ENCODE data around the gene NUDT1. TPM values are rescaled to one million over a fixed set of nuclear protein-coding genes. Genes with fewer than 3 reads are reported as not detected.

Gene NUDT1
- total RNA-seq, 5 donors from 2014 or later (not counting 1 experiment from before 2014, with no cell fraction given): 12.0 to 29.7 (median 21.4) TPM

DNA sequence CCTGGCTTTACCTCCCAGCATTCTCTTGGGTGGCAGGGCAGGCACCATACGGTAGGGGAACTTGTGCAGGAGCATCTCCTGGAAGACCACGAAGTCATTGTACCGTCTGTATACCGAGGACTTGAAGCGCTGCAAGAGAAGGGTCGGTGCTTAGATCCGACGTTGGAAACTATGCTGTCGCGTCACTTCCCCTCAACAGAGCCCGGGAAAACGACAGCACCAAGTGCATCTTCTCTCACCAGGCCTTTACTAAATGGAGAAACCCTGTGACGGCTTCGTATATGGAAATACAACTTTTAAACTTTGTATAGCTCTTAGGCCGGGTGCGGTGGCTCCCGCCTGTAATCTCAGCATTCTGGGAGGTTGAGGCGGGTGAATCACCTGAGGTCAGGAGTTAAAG is 33.1 kb downstream of the NUDT1 start:
- H3K27me3 Mint-ChIP-seq: no peaks in the 10 kb centered on the region

DNA sequence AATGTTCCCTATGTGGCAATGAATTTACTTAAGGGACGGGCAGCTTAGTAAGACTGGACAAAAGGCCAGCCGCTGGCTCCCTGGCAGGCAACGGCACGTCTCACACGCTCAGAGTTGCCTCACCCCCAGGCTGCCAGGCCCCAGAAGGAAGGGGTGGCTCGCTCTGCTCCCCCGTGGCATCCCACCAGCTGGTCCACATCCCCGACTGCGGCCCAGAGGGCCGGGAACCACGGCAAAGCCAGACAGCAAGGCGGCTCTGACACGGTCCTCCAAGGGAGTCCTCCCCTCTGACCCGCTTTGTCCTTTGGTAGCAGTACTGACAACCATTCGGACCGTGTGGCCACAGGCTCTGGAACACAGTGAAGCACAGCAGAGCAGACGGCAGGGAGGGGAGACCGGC is 34.1 kb downstream of the NUDT1 start:
- Histone ChIP-seq H3K4me3 (ENCODE audit: control insufficient read depth in 1 of 2, extremely low read depth in 1 of 2, low read length in 1 of 2) (no peak overlapping the region), H3K4me1 (ENCODE audit: control insufficient read depth in 1 of 2, extremely low read depth in 1 of 2, insufficient read depth in 2 of 2, low read length in 2 of 2) (no peaks in the 10 kb centered on the region), H3K36me3 (ENCODE audit: control insufficient read depth in 2 of 2, extremely low read depth in 1 of 2, insufficient read depth in 1 of 2, low read length in 1 of 2) (peaks cover 6 to 12% of the 10 kb centered on the region in 2 donors), H3K27me3 (replicated peaks in 1 of 2; ENCODE audit: control insufficient read depth in 2 of 2, extremely low read depth in 1 of 2, insufficient read depth in 2 of 2, low read length in 1 of 2) (no peaks in the 10 kb centered on the region), H3K9me3 (no peaks in the 10 kb centered on the region), H3K27ac (ENCODE audit: low read length) (no peak overlapping the region)
- no peak for ATAC-seq (replicated peaks in 1 of 4)
- H3K9me3 Mint-ChIP-seq: no peaks in the 10 kb centered on the region
- WGBS (ENCODE audit: insufficient coverage): 98% methylated on average over 18 of the region's 18 CpGs
- peaks cover 23% of the 10 kb centered on the region for H3K36me3 Mint-ChIP-seq
- no peaks in the 10 kb centered on the region for H3K27me3 Mint-ChIP-seq
- ChIA-PET CTCF (no interaction called here), POLR2A (no interaction called here)
- no peak for DNase-seq
- peaks cover 0 to 4% (median 0%) of the 10 kb centered on the region in 3 donors for H3K4me1 Mint-ChIP-seq
- H3K4me3 Mint-ChIP-seq: no peak overlapping the region
- no peak overlapping the region for H3K27ac Mint-ChIP-seq

More for the DNA sequence above, 33.1 kb downstream of the NUDT1 start:
- Histone ChIP-seq H3K27me3 (replicated peaks in 1 of 2; ENCODE audit: control insufficient read depth in 2 of 2, extremely low read depth in 1 of 2, insufficient read depth in 2 of 2, low read length in 1 of 2) (no peaks in the 10 kb centered on the region), H3K27ac (ENCODE audit: low read length) (no peak overlapping the region), H3K4me3 (ENCODE audit: control insufficient read depth in 1 of 2, extremely low read depth in 1 of 2, low read length in 1 of 2) (no peak overlapping the region), H3K4me1 (ENCODE audit: control insufficient read depth in 1 of 2, extremely low read depth in 1 of 2, insufficient read depth in 2 of 2, low read length in 2 of 2) (no peaks in the 10 kb centered on the region), H3K36me3 (ENCODE audit: control insufficient read depth in 2 of 2, extremely low read depth in 1 of 2, insufficient read depth in 1 of 2, low read length in 1 of 2) (peaks cover 6 to 12% of the 10 kb centered on the region in 2 donors), H3K9me3 (no peaks in the 10 kb centered on the region)
- ATAC-seq (replicated peaks in 1 of 4) (no peak), DNase-seq (no peak)
- H3K27ac Mint-ChIP-seq: no peak overlapping the region
- H3K9me3 Mint-ChIP-seq: no peaks in the 10 kb centered on the region
- H3K4me1 Mint-ChIP-seq: peaks cover 0 to 4% (median 0%) of the 10 kb centered on the region in 3 donors
- ChIA-PET POLR2A (no interaction called here), CTCF (no interaction called here)
- WGBS (ENCODE audit: insufficient coverage): 90% methylated on average over 5 of the region's 18 CpGs
- H3K4me3 Mint-ChIP-seq: no peak overlapping the region
- peaks cover 23% of the 10 kb centered on the region for H3K36me3 Mint-ChIP-seq

DNA sequence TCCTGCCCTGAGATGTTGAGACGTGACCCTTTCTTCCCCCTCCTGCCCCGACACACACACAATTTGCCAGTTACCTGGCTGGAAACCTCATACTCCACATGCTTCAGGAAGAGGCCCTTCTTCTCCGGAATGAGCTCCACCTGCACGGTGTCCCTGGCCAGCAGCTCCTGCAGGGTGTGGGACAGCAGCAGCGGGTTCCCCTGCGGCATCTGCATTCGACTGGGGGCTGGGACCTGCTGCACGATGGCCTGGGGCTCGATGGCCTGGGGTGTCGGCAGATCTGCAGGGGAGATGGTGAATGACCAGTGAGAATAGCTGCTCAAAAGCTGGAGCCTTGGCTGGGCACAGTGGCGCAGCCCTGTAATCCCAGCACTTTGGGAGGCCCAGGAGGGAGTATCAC is 36.0 kb downstream of the NUDT1 start:
- ChIA-PET POLR2A (interaction anchor here in 1 of 2 donors (0.6 kb wide), 1 partner anchor 1327 kb away, joined by 5 read pairs; no protein-coding TSS in a partner anchor), CTCF (no interaction called here)
- Mint-ChIP-seq H3K4me1 (peaks cover 0 to 4% (median 0%) of the 10 kb centered on the region in 3 donors), H3K36me3 (peaks cover 16% of the 10 kb centered on the region), H3K9me3 (no peaks in the 10 kb centered on the region), H3K27me3 (no peaks in the 10 kb centered on the region), H3K4me3 (no peak overlapping the region), H3K27ac (no peak overlapping the region)
- Histone ChIP-seq H3K27ac (ENCODE audit: low read length) (no peak overlapping the region), H3K4me1 (ENCODE audit: control insufficient read depth in 1 of 2, extremely low read depth in 1 of 2, insufficient read depth in 2 of 2, low read length in 2 of 2) (no peaks in the 10 kb centered on the region), H3K4me3 (ENCODE audit: control insufficient read depth in 1 of 2, extremely low read depth in 1 of 2, low read length in 1 of 2) (no peak overlapping the region), H3K27me3 (replicated peaks in 1 of 2; ENCODE audit: control insufficient read depth in 2 of 2, extremely low read depth in 1 of 2, insufficient read depth in 2 of 2, low read length in 1 of 2) (no peaks in the 10 kb centered on the region), H3K9me3 (no peaks in the 10 kb centered on the region), H3K36me3 (ENCODE audit: control insufficient read depth in 2 of 2, extremely low read depth in 1 of 2, insufficient read depth in 1 of 2, low read length in 1 of 2) (peaks cover 0 to 8% of the 10 kb centered on the region in 2 donors)
- no peak for DNase-seq
- ATAC-seq (replicated peaks in 1 of 4): no peak
- WGBS (ENCODE audit: insufficient coverage): 99% methylated on average over 8 of the region's 11 CpGs

DNA sequence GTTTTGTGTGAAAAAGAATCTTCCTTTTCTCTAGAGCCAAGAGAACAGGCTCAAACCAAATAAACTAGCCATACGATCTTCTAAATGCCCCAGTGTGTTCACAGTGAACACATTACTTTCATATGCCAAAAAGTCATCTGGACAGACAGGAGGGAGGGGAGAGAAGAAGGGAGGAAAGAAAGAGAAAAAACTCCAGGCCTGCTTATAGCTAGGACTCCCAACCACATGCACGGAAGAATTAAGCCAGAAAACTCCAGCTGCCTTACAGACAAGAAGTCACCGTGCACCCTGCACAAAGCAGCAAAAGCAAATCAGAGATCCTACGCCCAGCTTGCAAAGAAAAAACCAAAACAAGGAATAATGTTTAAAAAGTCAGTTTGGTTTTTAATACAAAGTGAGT is 37.9 kb downstream of the NUDT1 start:
- Histone ChIP-seq H3K9me3 (no peaks in the 10 kb centered on the region), H3K4me1 (ENCODE audit: control insufficient read depth in 1 of 2, extremely low read depth in 1 of 2, insufficient read depth in 2 of 2, low read length in 2 of 2) (no peaks in the 10 kb centered on the region), H3K27ac (ENCODE audit: low read length) (no peak overlapping the region), H3K4me3 (ENCODE audit: control insufficient read depth in 1 of 2, extremely low read depth in 1 of 2, low read length in 1 of 2) (no peak overlapping the region), H3K27me3 (replicated peaks in 1 of 2; ENCODE audit: control insufficient read depth in 2 of 2, extremely low read depth in 1 of 2, insufficient read depth in 2 of 2, low read length in 1 of 2) (no peaks in the 10 kb centered on the region), H3K36me3 (ENCODE audit: control insufficient read depth in 2 of 2, extremely low read depth in 1 of 2, insufficient read depth in 1 of 2, low read length in 1 of 2) (no peaks in the 10 kb centered on the region)
- ATAC-seq (replicated peaks in 1 of 4): no peak
- Mint-ChIP-seq H3K27me3 (no peaks in the 10 kb centered on the region), H3K36me3 (peaks cover 12% of the 10 kb centered on the region), H3K9me3 (no peaks in the 10 kb centered on the region), H3K4me1 (peaks cover 0 to 4% (median 0%) of the 10 kb centered on the region in 3 donors), H3K27ac (no peak overlapping the region), H3K4me3 (no peak overlapping the region)
- WGBS (ENCODE audit: insufficient coverage): no CpG with 5 or more reads among the region's 4 CpGs
- ChIA-PET POLR2A (interaction anchor here in 1 of 2 donors (0.6 kb wide), 1 partner anchor 684 kb away, joined by 3 read pairs; no protein-coding TSS in a partner anchor), CTCF (no interaction called here)
- DNase-seq: no peak

DNA sequence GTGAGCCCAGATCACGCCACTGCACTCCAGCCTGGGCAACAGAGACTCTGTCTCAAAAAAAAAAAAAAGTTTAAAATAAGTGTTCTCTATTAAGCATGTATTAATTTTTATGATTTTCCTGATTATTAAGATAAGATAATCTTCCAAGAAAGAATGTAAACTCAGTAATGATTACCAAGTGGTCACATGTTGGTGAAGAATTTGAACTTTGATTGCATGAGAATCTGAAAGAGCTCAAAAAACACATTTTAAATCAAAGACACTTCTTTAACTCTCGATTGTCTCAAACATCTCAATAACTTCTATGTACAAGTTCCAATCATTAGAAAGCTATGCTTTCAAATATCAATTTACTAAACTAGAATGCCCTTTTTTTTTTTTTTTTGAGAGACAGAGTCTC is 38.4 kb downstream of the NUDT1 start:
- no peaks in the 10 kb centered on the region for H3K9me3 ChIP-seq
- Mint-ChIP-seq H3K4me3 (no peak overlapping the region), H3K36me3 (peaks cover 12% of the 10 kb centered on the region), H3K27ac (no peak overlapping the region), H3K27me3 (no peaks in the 10 kb centered on the region), H3K4me1 (peaks cover 0 to 4% (median 0%) of the 10 kb centered on the region in 3 donors), H3K9me3 (no peaks in the 10 kb centered on the region)
- no peak overlapping the region for H3K27ac ChIP-seq (ENCODE audit: low read length)
- H3K4me3 ChIP-seq (ENCODE audit: control insufficient read depth in 1 of 2, extremely low read depth in 1 of 2, low read length in 1 of 2): no peak overlapping the region
- H3K4me1 ChIP-seq (ENCODE audit: control insufficient read depth in 1 of 2, extremely low read depth in 1 of 2, insufficient read depth in 2 of 2, low read length in 2 of 2): no peaks in the 10 kb centered on the region
- H3K27me3 ChIP-seq (replicated peaks in 1 of 2; ENCODE audit: control insufficient read depth in 2 of 2, extremely low read depth in 1 of 2, insufficient read depth in 2 of 2, low read length in 1 of 2): no peaks in the 10 kb centered on the region
- H3K36me3 ChIP-seq (ENCODE audit: control insufficient read depth in 2 of 2, extremely low read depth in 1 of 2, insufficient read depth in 1 of 2, low read length in 1 of 2): no peaks in the 10 kb centered on the region
- ChIA-PET CTCF (no interaction called here), POLR2A (interaction anchor here (0.6 to 0.7 kb wide), 2 partner anchors 10 to 685 kb away, joined by 3 read pairs; no protein-coding TSS in a partner anchor)
- 83% methylated on average over 1 of the region's 2 CpGs for WGBS (ENCODE audit: insufficient coverage)
- no peak for ATAC-seq (replicated peaks in 1 of 4)
- no peak for DNase-seq

DNA sequence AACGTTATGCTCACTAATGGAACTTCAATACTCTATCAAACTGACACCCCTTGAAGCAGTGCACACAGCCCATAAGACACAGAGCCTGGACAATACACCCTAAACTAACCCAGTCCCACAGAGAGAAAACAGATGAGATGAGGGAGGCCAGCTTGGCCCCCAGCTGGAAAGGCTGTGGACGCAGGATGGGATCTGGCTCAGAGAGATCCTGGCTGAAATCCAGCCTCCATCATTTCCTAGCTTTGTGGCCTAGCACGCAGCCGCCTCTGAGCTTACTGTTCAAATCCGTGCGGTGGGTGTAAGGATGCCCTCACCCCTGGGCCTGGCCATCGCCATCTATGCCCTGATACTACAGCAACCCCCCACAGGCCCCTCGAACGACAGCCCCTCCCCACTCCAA is 39.5 kb downstream of the NUDT1 start:
- no peak overlapping the region for H3K27ac ChIP-seq (ENCODE audit: low read length)
- ATAC-seq (replicated peaks in 1 of 4) (no peak), DNase-seq (no peak)
- ChIA-PET CTCF (no interaction called here), POLR2A (no interaction called here)
- WGBS (ENCODE audit: insufficient coverage): 92% methylated on average over 5 of the region's 9 CpGs
- no peaks in the 10 kb centered on the region for H3K4me1 ChIP-seq (ENCODE audit: control insufficient read depth in 1 of 2, extremely low read depth in 1 of 2, insufficient read depth in 2 of 2, low read length in 2 of 2)
- H3K27me3 ChIP-seq (replicated peaks in 1 of 2; ENCODE audit: control insufficient read depth in 2 of 2, extremely low read depth in 1 of 2, insufficient read depth in 2 of 2, low read length in 1 of 2): no peaks in the 10 kb centered on the region
- H3K36me3 ChIP-seq (ENCODE audit: control insufficient read depth in 2 of 2, extremely low read depth in 1 of 2, insufficient read depth in 1 of 2, low read length in 1 of 2): no peaks in the 10 kb centered on the region
- no peak overlapping the region for H3K4me3 ChIP-seq (ENCODE audit: control insufficient read depth in 1 of 2, extremely low read depth in 1 of 2, low read length in 1 of 2)
- Mint-ChIP-seq H3K4me3 (no peak overlapping the region), H3K27me3 (no peaks in the 10 kb centered on the region), H3K9me3 (no peaks in the 10 kb centered on the region), H3K27ac (no peak overlapping the region), H3K36me3 (peaks cover 12% of the 10 kb centered on the region), H3K4me1 (peaks cover 0 to 4% (median 0%) of the 10 kb centered on the region in 3 donors)
- H3K9me3 ChIP-seq: no peaks in the 10 kb centered on the region
